ENCODE data around the gene NFYC. TPM values are rescaled to one million over a fixed set of nuclear protein-coding genes. Genes with fewer than 3 reads are reported as not detected.

NFYC gene
- total RNA-seq, 2 donors from 2014 or later, result 57.0 to 75.1 TPM

DNA sequence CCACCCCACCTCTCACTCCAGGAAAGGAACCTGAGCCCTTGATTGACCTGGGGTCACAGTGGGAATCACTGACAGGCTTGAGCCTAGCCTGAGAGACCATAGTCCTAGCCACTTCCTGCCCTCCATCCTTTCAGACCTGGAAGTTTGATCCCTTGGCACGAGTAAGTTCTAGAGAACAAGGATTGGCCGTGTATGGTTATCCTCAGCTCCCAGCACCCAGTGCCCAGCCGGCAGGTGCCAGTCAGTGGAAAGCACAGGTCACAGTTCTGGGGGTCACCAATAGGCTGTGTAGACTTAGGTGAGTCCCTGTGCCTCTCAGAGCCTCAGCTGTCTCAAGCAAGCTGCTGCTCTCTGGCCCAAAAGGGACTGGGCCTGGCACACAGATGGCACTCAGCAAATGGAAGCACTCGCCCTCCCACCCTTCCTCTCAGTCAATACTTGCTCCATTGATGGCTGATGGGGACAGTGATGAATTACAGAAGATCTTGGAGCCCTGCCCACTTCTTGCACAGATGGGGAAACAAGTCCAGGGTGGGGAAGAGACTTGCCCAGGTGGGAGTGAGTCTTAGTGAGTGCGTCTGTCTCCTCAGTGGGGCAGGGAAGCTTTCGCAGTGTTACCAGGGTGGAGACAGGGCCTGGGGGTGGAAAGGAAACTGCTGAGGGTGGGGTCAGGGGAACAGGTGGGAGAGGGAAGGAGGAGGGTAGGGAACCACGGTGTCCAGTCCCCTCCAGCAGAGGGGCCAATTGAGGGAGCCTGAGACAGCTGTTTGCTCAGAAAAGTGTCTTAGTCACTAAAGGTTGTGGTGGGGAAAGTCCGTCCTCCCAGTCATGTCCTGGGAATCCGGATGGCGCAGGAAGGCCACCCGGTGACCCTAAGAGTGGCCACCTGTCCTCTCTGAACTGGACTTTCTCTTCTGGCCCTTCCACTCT is 89.4 kb downstream of the NFYC start:
- H3K9me3 ChIP-seq, result peaks cover 4 to 7% of the 10 kb centered on the region in 2 donors
- no peak for DNase-seq (ENCODE audit: low spot score)
- no peaks in the 10 kb centered on the region for H3K36me3 ChIP-seq
- peaks cover 0 to 23% of the 10 kb centered on the region in 2 donors for H3K4me1 ChIP-seq
- no peaks in the 10 kb centered on the region for H3K27me3 ChIP-seq
- no peak overlapping the region for H3K27ac ChIP-seq
- TF ChIP-seq, protein P1, sequence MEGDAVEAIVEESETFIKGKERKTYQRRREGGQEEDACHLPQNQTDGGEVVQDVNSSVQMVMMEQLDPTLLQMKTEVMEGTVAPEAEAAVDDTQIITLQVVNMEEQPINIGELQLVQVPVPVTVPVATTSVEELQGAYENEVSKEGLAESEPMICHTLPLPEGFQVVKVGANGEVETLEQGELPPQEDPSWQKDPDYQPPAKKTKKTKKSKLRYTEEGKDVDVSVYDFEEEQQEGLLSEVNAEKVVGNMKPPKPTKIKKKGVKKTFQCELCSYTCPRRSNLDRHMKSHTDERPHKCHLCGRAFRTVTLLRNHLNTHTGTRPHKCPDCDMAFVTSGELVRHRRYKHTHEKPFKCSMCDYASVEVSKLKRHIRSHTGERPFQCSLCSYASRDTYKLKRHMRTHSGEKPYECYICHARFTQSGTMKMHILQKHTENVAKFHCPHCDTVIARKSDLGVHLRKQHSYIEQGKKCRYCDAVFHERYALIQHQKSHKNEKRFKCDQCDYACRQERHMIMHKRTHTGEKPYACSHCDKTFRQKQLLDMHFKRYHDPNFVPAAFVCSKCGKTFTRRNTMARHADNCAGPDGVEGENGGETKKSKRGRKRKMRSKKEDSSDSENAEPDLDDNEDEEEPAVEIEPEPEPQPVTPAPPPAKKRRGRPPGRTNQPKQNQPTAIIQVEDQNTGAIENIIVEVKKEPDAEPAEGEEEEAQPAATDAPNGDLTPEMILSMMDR (IDR thresholded peaks at IDR 0.05), result no peak
- H3K4me3 ChIP-seq, result no peak overlapping the region

DNA sequence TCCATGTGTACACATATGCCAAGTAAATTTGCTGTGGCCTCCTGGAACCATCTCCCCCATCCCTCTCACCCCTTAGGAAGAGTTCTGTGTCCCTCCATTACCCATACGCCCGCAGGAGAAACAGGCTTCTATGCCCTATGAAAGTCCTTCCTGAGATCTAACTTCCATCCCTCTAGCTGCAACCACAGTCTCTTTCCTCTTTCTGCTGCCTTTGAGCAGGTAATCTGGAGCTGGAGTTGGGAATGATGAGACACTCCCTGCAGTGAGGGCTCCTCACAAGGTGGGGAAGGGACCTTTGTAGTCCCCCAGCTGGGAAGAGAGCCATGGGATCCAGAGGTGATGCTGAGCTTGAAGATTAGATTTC is 90.1 kb downstream of the NFYC start:
- no peak for DNase-seq (ENCODE audit: low spot score)
- Histone ChIP-seq H3K4me1 (peaks cover 0 to 27% of the 10 kb centered on the region in 2 donors), H3K4me3 (no peak overlapping the region), H3K9me3 (peaks cover 3 to 4% of the 10 kb centered on the region in 2 donors), H3K36me3 (no peaks in the 10 kb centered on the region), H3K27me3 (no peaks in the 10 kb centered on the region), H3K27ac (no peak overlapping the region)
- TF ChIP-seq, protein P1 (IDR thresholded peaks at IDR 0.05), result no peak

DNA sequence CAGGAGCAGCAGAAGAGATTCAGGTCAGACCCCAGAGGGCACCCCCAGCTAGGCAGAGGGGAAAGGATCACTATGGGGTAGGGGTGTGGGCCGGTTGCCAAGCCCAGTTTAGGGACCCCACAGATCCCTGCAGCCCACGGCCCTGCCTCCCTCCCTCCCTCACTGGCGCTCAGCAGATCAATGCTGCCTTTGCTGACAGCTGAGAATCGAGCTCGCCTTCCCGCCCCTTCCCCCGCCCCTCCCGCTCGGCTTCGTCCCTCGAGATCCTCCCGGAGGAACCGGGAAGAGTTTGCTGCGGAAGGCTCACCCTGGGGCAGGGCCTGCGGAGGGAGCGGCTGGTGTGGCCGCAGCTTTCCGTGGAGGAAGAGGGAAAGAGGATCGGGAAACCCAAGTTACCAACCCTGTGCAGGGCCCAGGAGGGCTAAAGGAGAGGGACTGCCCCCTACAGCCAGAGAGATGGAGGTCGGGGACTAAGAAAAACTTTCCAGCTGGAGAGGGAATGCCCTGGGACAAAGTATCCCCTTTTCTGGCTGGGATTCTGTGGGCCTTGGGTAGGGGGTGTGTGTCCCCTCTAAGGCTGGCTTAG is 91.0 kb downstream of the NFYC start:
- Histone ChIP-seq H3K9me3 (no peaks in the 10 kb centered on the region), H3K4me1 (peaks cover 0 to 27% of the 10 kb centered on the region in 2 donors), H3K27me3 (no peaks in the 10 kb centered on the region), H3K36me3 (no peaks in the 10 kb centered on the region), H3K4me3 (peak overlapping the region in 1 of 2 donors; percentile 52), H3K27ac (no peak overlapping the region)
- TF ChIP-seq, protein P1 (IDR thresholded peaks at IDR 0.05), result no peak
- DNase-seq (ENCODE audit: low spot score), result no peak

DNA sequence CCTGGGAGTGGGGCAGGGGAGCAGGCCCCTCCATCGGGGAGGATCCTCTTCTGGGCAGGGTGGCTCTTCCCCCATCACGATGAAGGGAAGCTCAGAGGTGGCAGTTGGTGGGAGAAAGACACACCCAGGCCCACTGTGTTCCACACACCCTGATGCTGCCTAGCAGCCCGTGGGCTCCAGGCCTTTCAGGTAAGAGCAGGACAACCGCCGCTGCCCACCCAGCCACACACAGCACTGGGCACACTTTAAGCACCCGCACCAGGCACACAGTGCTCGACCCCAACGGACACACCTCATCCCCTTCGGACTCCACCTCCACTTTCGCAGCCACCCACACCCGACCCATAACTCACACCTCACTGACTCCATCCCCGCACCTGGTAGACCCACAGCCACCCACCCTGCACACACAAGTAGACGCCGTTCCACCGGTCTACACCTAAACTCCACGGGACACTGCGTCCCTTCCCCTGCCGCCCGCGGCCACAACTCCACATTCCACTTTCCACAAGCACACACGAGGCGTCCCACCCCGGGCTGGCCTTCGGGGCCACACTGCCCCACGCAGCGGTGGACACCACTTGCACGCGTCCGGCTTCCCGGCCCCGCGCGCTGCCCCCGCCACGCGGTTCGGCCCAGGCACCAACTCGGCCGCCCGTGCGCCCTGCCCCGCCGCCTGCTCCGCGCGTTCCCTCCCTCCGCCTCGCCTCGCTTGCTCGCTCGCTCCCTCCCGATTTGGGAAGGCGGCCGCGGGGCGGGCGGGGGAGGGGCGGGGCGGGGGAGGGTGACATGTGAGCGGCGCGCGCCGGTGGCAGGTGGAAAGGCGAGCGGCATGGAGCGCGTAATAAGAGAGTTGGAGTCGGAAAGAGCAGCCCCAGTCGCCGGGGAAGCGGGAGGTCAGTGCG is 91.7 kb downstream of the NFYC start, which contains the start of gene KCNQ4:
TSS of gene KCNQ4 (plus strand) at position 787 of the 905 bp plus-strand sequence. CDS start 307 bp downstream, outside the sequence.
- Histone ChIP-seq H3K4me1 (peaks cover 0 to 27% of the 10 kb centered on the region in 2 donors), H3K9me3 (no peaks in the 10 kb centered on the region), H3K27ac (peak within 1 kb of the TSS; percentile 48 to 70), H3K4me3 (peak within 1 kb of the TSS; percentile 34 to 52), H3K27me3 (no peaks in the 10 kb centered on the region), H3K36me3 (no peaks in the 10 kb centered on the region)
- TF ChIP-seq, protein P1 (IDR thresholded peaks at IDR 0.05), result no peak
- no peak for DNase-seq (ENCODE audit: low spot score)

DNA sequence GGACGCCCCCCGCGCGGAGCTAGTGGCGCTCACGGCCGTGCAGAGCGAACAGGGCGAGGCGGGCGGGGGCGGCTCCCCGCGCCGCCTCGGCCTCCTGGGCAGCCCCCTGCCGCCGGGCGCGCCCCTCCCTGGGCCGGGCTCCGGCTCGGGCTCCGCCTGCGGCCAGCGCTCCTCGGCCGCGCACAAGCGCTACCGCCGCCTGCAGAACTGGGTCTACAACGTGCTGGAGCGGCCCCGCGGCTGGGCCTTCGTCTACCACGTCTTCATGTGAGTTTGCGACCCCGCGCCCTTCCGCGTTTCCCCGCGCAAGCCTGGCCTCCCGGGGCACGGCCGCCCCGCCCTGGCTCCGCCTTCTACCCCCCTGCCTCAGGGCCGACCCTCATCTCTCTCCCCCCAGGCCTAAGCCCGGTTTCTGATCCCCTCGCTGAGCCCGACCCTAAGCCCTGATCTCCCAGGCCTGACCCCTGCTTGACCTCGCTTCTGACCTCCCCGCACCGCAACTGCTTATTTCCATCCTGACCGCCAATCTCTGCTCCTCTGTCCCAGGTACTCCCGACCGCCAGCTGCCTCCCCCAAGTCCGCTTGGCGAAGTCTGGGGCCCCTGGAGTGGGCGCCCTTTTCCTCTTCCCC is 92.8 kb downstream of the NFYC start:
- TF ChIP-seq, protein P1 (IDR thresholded peaks at IDR 0.05), result no peak
- H3K27me3 ChIP-seq, result no peaks in the 10 kb centered on the region
- DNase-seq (ENCODE audit: low spot score), result no peak
- H3K27ac ChIP-seq, result peak overlapping the region; percentile 48 to 70
- H3K9me3 ChIP-seq, result no peaks in the 10 kb centered on the region
- peaks cover 0 to 27% of the 10 kb centered on the region in 2 donors for H3K4me1 ChIP-seq
- H3K4me3 ChIP-seq, result peak overlapping the region; percentile 32 to 52
- H3K36me3 ChIP-seq, result no peaks in the 10 kb centered on the region
